Neutrophil (primary cell): ENCODE results near the gene IL15RA.

Experiments used
- H3K27ac ChIP-seq: fragments of 200-600 bp; sonication (generic); 2 replicates; pipeline ENCODE4 v1.5.1; 2016; ENCODE audit warnings: mild to moderate bottlenecking, moderate library complexity
- H3K27me3 ChIP-seq: fragments of 200-600 bp; sonication (generic); 2 replicates; pipeline ENCODE4 v1.6.0; 2016; ENCODE audit warnings: mild to moderate bottlenecking
- H3K36me3 ChIP-seq: fragments of 200-600 bp; sonication (generic); 2 replicates; pipeline ENCODE4 v1.5.1; 2017
- H3K4me1 ChIP-seq, 2 experiments: fragments of 200-600 bp in 1 of 2; sonication (generic) in 1 of 2; 1 replicate in 1 of 2; 2 replicates in 1 of 2; pipeline versions ENCODE4 v1.5.1 to v1.6.1; 2013 to 2016; ENCODE audit warnings: low read depth in 1 of 2, low read length in 1 of 2, mild to moderate bottlenecking in 1 of 2, moderate library complexity in 1 of 2; ENCODE audit not compliant: control insufficient read depth in 1 of 2, insufficient read depth in 1 of 2
- H3K4me3 ChIP-seq, 2 experiments: fragments of 200-600 bp in 1 of 2; sonication (generic) in 1 of 2; 1 replicate in 1 of 2; 2 replicates in 1 of 2; pipeline ENCODE4 v1.5.1; 2013 to 2016; ENCODE audit warnings: low read depth in 1 of 2, low read length in 1 of 2, mild to moderate bottlenecking in 1 of 2, moderate library complexity in 1 of 2
- H3K9me3 ChIP-seq: fragments of 200-600 bp; sonication (generic); 2 replicates; pipeline ENCODE4 v1.5.1; 2016
- CTCF ChIP-seq: fragments of 200-600 bp; sonication (generic); IDR thresholded peaks from 2 replicates; pipeline ENCODE4 v1.5.1; 2016; ENCODE audit warnings: antibody characterized with exemption

IL15RA gene

GRCh38 chr10:5985029-5985428 lies 7.7 kb upstream of the IL15RA start:
- Histone ChIP-seq H3K27ac (no peak overlapping the region), H3K4me1 (no peaks in the 10 kb centered on the region), H3K9me3 (no peaks in the 10 kb centered on the region), H3K36me3 (no peaks in the 10 kb centered on the region), H3K27me3 (no peaks in the 10 kb centered on the region), H3K4me3 (no peak overlapping the region)
- no peak for TF ChIP-seq CTCF

GRCh38 chr10:5983774-5984173 lies 6.4 kb upstream of the IL15RA start:
- no peaks in the 10 kb centered on the region for H3K4me1 ChIP-seq
- no peak overlapping the region for H3K4me3 ChIP-seq
- no peaks in the 10 kb centered on the region for H3K36me3 ChIP-seq
- no peaks in the 10 kb centered on the region for H3K9me3 ChIP-seq
- TF ChIP-seq CTCF: no peak
- H3K27me3 ChIP-seq: peaks cover 5% of the 10 kb centered on the region
- H3K27ac ChIP-seq: no peak overlapping the region

GRCh38 chr10:5981529-5981928 lies 4.2 kb upstream of the IL15RA start:
- no peak overlapping the region for H3K4me3 ChIP-seq
- no peaks in the 10 kb centered on the region for H3K9me3 ChIP-seq
- peaks cover 14% of the 10 kb centered on the region for H3K27me3 ChIP-seq
- H3K27ac ChIP-seq: no peak overlapping the region
- TF ChIP-seq CTCF: no peak
- no peaks in the 10 kb centered on the region for H3K36me3 ChIP-seq
- peaks cover 3 to 10% of the 10 kb centered on the region in 2 experiments for H3K4me1 ChIP-seq

- Histone ChIP-seq H3K27ac (peak overlapping the region; percentile 76), H3K36me3 (no peaks in the 10 kb centered on the region), H3K4me3 (peak overlapping the region; percentile 85 to 89), H3K9me3 (no peaks in the 10 kb centered on the region), H3K27me3 (peaks cover 14% of the 10 kb centered on the region), H3K4me1 (peaks cover 11 to 19% of the 10 kb centered on the region in 2 experiments)
- no peak for TF ChIP-seq CTCF
Measured at GRCh38 chr10:5978230-5978489, 817 bp upstream of the IL15RA start.

GRCh38 chr10:5976512-5977470 lies 552 bp downstream of the IL15RA start:
- H3K27ac ChIP-seq: peak overlapping the region; percentile 76

More at GRCh38 chr10:5976512-5977470, 552 bp downstream of the IL15RA start:
- H3K4me1 ChIP-seq: peaks cover 11 to 19% of the 10 kb centered on the region in 2 experiments
- H3K36me3 ChIP-seq: no peaks in the 10 kb centered on the region
- H3K4me3 ChIP-seq: peak overlapping the region; percentile 85 to 89
- no peak for TF ChIP-seq CTCF
- peaks cover 14% of the 10 kb centered on the region for H3K27me3 ChIP-seq
- no peaks in the 10 kb centered on the region for H3K9me3 ChIP-seq
